ENCODE results near the gene ATAD5.

DNA sequence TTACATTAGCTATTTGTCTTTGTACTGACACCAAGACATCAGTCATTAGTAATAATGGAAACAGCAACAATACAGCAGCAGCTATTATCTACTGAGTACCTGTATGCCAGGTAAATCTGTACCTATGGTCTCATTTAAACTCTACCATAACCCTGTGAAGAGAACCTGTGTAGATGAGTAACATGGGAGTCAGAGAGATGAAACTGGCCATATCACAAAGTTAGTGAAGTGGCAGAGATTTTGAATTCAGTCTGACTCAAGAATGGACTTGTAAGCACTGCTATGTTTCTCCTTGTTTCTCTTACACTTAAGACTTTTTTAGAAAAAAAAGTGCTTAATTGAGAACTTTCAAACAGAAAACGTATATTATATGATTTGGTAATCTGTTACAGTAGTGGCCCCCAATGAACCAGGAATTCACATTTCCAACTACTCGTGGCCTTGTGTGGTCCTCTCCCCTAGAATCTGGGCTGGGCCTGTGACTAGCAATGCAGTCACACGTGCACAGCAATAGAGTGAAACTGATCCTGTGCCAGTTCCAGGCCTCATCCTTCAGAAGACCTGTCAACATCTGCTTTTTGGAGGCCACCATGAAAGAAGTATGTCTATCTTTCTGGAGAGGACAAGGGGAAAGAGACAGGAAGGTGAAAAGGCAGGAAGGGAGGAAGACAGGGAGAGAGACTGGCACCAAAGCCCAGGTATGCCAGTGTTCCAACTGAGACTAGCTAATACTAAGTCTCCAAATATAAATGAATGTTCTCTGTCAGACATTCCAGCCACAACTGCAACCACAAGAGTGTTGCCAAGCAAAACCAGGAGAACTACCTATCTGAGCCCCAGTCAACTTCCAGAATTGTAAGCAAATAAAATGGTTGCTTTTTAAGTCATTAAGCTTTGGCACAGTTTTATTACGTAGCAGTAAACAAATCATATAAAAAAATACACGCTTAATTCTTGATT lies 19.3 kb upstream of the ATAD5 start:
- TF ChIP-seq POLR2A (IDR thresholded peaks at IDR 0.05) (no peak), CTCF (IDR thresholded peaks at IDR 0.05) (no peak)

Measured in breast epithelium (tissue), 3 donors.